ENCODE measurements around the gene GGACT.

The GGACT gene

DNA sequence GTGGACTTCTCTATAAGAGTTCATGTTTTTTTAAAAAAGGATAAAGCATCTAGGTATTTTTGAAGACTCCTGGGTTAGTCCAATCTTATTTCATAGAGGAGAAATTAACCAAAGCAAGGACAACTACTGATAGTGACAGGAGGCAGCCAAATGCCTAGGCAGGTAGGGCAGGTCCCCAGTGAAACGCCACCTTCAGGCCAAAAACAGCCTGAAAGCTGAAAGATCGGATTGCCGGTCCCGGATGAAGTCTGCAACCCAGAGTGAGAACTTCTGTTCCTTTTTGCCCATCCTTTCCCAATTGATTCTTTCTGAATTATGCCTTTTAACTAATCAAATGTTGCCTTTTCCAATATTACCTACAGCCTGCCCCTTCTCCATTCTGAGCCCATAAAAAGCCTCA, 6.1 kb upstream of the GGACT start:
- no peaks in the 10 kb centered on the region for H3K36me3 ChIP-seq (ENCODE audit: control insufficient read depth in 2 of 2, insufficient read depth in 1 of 2, low read length in 2 of 2)
- H3K27ac ChIP-seq (ENCODE audit: extremely low read depth, low read depth, low read length), result no peak overlapping the region
- CTCF ChIA-PET, result interaction anchor here (0.7 to 0.9 kb wide), 2 partner anchors 22 to 276 kb away, joined by 3 read pairs; no protein-coding TSS in a partner anchor
- no peaks in the 10 kb centered on the region for H3K4me1 ChIP-seq (ENCODE audit: control insufficient read depth, insufficient read depth, low read length)
- POLR2A ChIA-PET, result interaction anchor here (0.6 kb wide), 1 partner anchor 9 kb away, joined by 4 read pairs; no protein-coding TSS in a partner anchor
- no peak overlapping the region for H3K4me3 ChIP-seq (ENCODE audit: low read depth, low read length)
- H3K9me3 ChIP-seq (ENCODE audit: control insufficient read depth, insufficient read depth, low read depth, low read length), result no peaks in the 10 kb centered on the region
- no peak for TF ChIP-seq GLI2 (tag by site-specific recombination; IDR thresholded peaks at IDR 0.05; ENCODE audit: borderline replicate concordance, low read depth)
- no peak for TF ChIP-seq ZNF416 (tag by site-specific recombination; IDR thresholded peaks at IDR 0.05)
- no peak for TF ChIP-seq ZBTB7A (tag by site-specific recombination; IDR thresholded peaks at IDR 0.05; ENCODE audit: low read depth)
- TF ChIP-seq IKZF3 (tag by site-specific recombination; IDR thresholded peaks at IDR 0.05), result no peak
- no peak for TF ChIP-seq TRIM28 (IDR thresholded peaks at IDR 0.05; ENCODE audit: borderline replicate concordance, low read length)
- TF ChIP-seq ZNF404 (tag by site-specific recombination; IDR thresholded peaks at IDR 0.05), result no peak
- TF ChIP-seq ZNF639 (tag by site-specific recombination; IDR thresholded peaks at IDR 0.05), result no peak
- no peak for TF ChIP-seq ZNF433 (tag by site-specific recombination; IDR thresholded peaks at IDR 0.05; ENCODE audit: low read depth)

- CTCF ChIA-PET, result interaction anchor here (0.9 kb wide), 1 partner anchor 21 kb away, joined by 3 read pairs; no protein-coding TSS in a partner anchor
- Histone ChIP-seq H3K36me3 (ENCODE audit: control insufficient read depth in 2 of 2, insufficient read depth in 1 of 2, low read length in 2 of 2) (no peaks in the 10 kb centered on the region), H3K27ac (ENCODE audit: extremely low read depth, low read depth, low read length) (no peak overlapping the region), H3K4me3 (ENCODE audit: low read depth, low read length) (no peak overlapping the region), H3K4me1 (ENCODE audit: control insufficient read depth, insufficient read depth, low read length) (no peaks in the 10 kb centered on the region), H3K9me3 (ENCODE audit: control insufficient read depth, insufficient read depth, low read depth, low read length) (no peaks in the 10 kb centered on the region)
- TF ChIP-seq OSR2 (tag by site-specific recombination; IDR thresholded peaks at IDR 0.05) (no peak), SP7 (tag by site-specific recombination; IDR thresholded peaks at IDR 0.05) (no peak), PBX3 (CRISPR knock-in tag; IDR thresholded peaks at IDR 0.05) (no peak), ZNF24 (tag by site-specific recombination; IDR thresholded peaks at IDR 0.05) (no peak), ZNF658 (tag by site-specific recombination; IDR thresholded peaks at IDR 0.05) (no peak), BCL11A (tag by site-specific recombination; IDR thresholded peaks at IDR 0.05; ENCODE audit: low read depth) (no peak), MEIS1 (CRISPR knock-in tag; IDR thresholded peaks at IDR 0.05; ENCODE audit: borderline replicate concordance) (no peak), PATZ1 (tag by site-specific recombination; IDR thresholded peaks at IDR 0.05) (no peak), KLF10 (tag by site-specific recombination; IDR thresholded peaks at IDR 0.05) (no peak), ZFP41 (tag by site-specific recombination; IDR thresholded peaks at IDR 0.05; ENCODE audit: borderline replicate concordance) (no peak), SP3 (tag by site-specific recombination; IDR thresholded peaks at IDR 0.05) (no peak), ZNF549 (tag by site-specific recombination; IDR thresholded peaks at IDR 0.05) (no peak), REPIN1 (tag by site-specific recombination; IDR thresholded peaks at IDR 0.05; ENCODE audit: low read depth) (no peak), ZNF555 (tag by site-specific recombination; conservative IDR thresholded peaks at IDR 0.05) (no peak), ZBTB7A (tag by site-specific recombination; IDR thresholded peaks at IDR 0.05; ENCODE audit: low read depth) (no peak), ZBTB17 (tag by site-specific recombination; IDR thresholded peaks at IDR 0.05) (no peak), ZNF2 (tag by site-specific recombination; IDR thresholded peaks at IDR 0.05) (no peak), GFI1B (tag by site-specific recombination; IDR thresholded peaks at IDR 0.05) (no peak)
- TF ChIP-seq, protein P1, sequence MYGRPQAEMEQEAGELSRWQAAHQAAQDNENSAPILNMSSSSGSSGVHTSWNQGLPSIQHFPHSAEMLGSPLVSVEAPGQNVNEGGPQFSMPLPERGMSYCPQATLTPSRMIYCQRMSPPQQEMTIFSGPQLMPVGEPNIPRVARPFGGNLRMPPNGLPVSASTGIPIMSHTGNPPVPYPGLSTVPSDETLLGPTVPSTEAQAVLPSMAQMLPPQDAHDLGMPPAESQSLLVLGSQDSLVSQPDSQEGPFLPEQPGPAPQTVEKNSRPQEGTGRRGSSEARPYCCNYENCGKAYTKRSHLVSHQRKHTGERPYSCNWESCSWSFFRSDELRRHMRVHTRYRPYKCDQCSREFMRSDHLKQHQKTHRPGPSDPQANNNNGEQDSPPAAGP (tag by site-specific recombination; IDR thresholded peaks at IDR 0.05), result no peak
- POLR2A ChIA-PET, result no interaction called here
Measured at GRCh38 chr13:100594255-100594654, 5.7 kb upstream of the GGACT start.
